Fibroblast of skin of abdomen (primary cell): ENCODE data around the gene RAB3B.
A peak's percentile ranks its signal among the peaks of the same experiment; 100 is the strongest.
"Not testable (repeated sequence)": the region's sequence is repeated elsewhere in the genome, so short reads cannot be mapped to it uniquely, and the experiment has no call there.

Experiments
- DNase-seq: peaks from one replicate; pipeline ENCODE4 v3.0.0-alpha.2; 2013

The RAB3B gene

DNA sequence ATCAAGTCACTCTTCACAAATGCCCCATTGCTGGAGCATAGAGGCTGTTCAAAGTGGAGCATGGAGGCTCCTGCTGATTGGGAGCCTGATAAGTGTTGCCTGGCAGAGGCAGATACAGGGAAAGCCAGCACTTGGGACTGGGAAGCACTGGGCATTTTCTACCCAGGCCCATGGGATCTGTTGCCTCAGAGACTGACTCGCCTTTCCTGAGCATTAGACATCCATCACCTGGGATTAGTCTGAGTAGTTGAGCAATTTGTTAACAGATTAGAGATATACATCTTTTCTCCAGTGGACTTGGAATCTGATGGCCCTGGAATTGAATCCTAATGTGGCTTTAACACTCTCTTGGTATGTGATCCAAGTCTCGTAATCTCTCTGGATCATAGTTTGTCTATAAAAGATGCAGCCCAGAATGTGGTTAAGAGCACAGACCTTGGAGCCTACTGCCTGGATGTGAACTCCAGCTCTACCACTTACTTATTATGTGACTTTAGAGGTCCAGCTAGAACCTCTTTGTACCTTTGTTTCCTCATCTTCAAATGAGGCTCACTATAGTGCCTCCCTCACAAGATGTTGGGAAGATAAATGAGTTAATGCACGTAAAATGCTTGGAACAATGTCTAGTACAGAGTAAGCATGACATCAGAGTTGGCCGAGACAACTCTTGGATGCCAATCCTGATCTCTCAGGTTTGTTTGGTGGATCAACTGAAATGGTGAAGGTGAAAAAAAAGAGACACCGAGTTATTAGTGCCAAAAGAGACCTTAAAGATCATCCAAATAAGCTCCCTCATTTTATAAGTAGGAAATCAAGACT, 73.7 kb downstream of the RAB3B start:
- peak; percentile 74 for DNase-seq

- no peak for DNase-seq
Measured at GRCh38 chr1:51915951-51916350, 74.5 kb downstream of the RAB3B start.

DNA sequence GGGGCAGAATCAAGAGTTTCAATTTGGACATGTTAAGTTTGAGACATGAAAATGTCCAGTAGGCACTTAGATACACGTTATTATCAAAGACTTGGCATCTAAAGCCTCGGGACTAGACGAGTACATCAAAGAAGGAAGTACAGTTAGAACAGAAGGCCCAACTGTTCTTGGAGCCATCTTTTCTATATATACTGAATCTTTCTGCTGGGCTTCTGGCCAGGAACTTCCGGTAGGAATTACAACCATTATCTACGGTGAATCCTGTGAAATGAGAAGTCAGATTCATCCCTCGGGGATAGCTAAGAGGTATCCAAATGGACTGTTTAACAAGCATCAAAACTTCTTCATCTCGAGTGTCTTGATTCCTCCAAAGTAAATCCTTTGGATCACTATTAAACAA, 77.6 kb downstream of the RAB3B start:
- no peak for DNase-seq

- no peak for DNase-seq
Measured at GRCh38 chr1:51910221-51911000, 80.1 kb downstream of the RAB3B start.

GRCh38 chr1:51908499-51908898, 82.0 kb downstream of the RAB3B start:
- DNase-seq = no peak

- no peak for DNase-seq
Measured at GRCh38 chr1:51907079-51907702, 83.3 kb downstream of the RAB3B start.

GRCh38 chr1:51906306-51907078, 84.0 kb downstream of the RAB3B start:
- peak; percentile 56 for DNase-seq

- DNase-seq = no peak
Measured at GRCh38 chr1:51902456-51902855, 88.0 kb downstream of the RAB3B start.

DNA sequence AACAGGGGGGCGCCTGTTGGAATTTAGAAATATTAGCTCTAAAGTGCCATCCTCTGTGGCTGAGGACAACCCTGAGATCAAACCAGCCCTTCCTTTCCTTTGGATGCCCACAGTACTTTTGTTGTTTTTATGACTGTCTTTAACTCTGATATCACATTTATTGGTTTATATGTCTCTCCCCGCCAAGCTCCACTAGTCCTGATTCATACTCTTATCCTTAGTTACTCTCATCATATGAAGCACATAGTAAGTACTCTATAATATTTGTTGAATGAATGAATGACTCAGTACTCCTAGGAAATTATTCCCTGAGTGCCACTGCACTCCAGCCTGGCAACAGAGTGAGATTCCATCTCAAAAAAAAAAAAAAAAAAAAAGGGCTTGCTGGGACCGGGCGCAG, 89.3 kb downstream of the RAB3B start:
- DNase-seq = no peak

- DNase-seq = no peak
Measured at GRCh38 chr1:51899022-51899421, 91.5 kb downstream of the RAB3B start.

GRCh38 chr1:51898090-51898734, 92.3 kb downstream of the RAB3B start:
- DNase-seq = peak; percentile 98

DNA sequence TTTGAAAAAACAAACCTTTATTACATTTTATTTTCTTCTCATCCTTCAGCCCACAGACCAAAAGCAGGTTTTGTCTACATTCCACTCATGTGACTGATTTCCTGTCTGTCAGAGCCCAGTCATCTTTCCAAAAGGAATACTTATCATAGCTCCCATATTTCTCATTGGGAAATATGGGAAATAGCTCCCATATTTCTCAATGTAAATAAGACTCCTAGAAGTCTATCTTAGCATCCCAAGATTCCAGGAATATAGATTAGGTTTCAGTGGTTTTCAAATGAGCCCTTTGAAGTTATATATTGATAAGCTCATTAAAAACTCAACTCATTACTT, 92.8 kb downstream of the RAB3B start:
- DNase-seq = peak; percentile 97

DNA sequence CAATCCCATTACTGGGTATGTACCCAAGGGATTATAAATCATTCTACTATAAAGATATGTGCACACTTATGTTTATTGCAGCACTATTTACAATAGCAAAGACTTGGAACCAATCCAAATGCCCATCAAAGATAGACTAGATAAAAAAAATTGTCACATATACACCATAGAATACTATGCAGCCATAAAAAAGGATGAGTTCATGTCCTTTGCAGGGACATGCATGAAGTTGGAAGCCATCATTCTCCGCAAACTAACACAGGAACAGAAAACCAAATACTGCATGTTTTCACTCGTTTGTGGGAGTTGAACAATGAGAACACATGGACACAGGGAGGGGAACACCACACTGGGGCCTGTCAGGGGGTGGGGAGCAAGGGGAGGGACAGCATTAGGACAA, 95.8 kb downstream of the RAB3B start:
- not testable (repeated sequence) for DNase-seq

DNA sequence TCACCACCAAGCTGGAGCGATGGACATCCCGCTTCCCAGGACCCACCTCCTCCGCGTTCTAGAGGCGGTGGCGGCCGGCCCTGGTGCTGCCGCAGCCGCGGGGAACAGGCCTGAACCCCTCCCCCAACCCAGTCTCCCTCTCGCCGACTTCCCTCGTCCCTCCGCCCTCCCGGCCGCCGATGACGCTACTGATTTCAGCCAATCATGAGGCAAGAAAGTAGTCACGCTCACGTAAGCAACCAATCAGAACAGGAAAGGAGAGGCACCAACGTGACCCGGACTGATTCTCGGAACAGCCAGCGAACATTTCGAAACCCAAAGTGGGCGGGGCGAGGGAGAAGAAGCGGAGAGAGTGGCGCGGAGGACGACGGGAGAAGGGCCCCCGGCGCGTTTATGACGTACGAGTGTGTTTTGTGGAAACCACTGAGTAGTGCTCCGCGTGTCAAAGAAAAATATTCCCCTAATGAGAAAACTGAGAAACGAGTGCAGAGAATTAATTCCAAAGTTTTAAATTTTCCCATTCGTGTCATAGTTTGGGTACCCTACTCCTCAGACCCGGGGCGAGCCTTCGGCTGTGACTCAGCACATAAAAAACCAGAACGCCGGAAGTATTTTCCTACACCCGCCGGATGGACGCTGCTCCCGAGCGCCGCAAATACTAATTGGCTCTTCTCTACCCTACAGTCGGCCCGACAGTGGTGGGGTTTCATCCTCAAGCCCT, 111.7 kb downstream of the RAB3B start, which contains the start of gene NRDC:
NRDC (minus strand) TSS at position 112 of the 721 bp plus-strand sequence. CDS start 112 bp downstream, outside the sequence.
- DNase-seq = peak; percentile 100

DNA sequence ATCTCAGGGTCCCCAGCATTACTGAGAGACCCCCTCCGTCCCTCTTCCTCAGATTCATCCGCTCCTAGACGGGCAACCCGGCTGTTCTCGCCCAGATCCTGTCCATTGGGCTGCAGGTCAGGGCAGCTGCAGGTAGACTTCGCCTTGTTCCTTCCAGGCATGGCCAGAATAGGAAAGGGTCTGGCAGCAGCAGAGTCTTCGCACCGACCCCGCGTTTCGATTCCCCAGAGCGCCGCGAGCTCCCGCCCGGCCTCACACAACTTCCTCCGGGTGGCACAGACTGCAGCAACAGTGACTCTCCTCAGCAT, 112.2 kb downstream of the RAB3B start:
- DNase-seq = no peak

DNA sequence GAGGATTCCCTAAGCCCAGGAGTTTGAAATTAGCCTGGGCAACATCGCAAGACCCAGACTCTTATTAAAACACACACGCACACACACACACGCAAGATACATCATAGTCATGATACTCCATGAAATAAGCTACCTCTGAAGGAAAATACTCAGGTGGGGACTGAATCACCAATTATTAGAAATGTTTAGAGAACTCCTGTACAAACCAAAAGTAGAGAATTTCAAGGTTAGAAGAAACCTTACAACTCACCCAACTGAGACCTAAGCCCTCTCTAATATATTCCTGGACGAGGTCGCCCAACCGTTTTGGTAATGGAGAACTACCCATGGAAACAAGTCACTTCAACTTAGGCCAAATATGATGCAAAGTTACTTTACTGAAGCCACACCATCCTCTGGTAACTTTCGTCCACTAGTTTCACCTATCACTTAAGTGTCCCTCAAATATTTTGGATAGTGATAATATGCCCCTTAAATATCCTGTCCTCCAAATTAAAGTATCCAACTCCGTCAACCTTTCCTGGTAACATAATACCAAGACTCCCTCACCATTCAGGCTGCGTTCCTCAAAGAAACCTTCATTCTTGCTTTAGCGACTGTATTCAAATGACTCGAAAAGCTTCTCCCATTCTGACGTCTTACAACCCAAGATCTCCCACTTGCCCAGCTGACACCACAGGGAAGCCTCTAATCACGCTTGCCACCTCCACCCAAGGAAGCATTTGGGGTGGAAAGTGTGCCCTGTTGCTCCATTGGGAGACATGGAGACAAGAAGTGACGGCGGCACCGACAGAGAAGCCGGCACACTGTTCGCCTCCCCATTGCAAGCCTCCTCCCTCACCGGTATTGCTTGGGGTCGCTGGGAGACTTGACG, 112.8 kb downstream of the RAB3B start:
- peak; percentile 5 for DNase-seq

DNA sequence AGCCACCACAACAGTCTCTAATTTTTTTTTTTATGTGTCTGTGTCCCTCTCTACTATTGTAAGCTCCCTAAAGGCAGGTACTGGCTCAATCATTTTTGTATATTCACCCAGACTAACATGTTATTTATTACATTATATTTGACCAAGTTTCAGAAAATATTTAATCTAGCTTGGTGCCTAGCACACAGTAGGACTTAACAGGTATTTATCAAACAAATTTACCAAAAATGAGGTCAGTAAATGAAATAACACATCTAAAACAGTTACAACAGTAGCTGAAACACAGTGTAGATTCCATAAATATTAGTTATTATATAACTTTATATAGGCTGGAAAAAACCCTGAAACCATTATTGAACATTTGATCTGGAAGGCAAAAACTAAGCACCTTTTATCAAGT, 114.7 kb downstream of the RAB3B start:
- no peak for DNase-seq

GRCh38 chr1:51875291-51875772, 115.2 kb downstream of the RAB3B start:
- no peak for DNase-seq

DNA sequence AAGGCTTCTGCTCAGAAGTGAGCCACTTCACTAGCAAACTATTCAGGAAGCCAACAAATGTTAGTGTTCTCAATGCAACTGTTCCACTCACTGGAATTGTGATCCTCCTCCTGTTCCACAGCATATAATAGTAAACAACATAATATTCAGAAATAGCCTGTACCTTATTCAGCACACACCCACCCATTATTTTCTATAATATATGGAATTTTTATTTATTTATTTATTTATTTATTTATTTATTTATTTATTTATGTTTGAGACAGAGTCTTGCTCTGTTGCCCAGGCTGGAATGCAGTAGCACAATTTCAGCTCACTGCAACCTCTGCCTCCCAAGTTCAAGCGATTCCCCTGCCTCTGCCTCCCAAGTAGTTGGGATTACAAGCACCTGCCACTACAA, 117.2 kb downstream of the RAB3B start:
- DNase-seq = not testable (repeated sequence)

- no peak for DNase-seq
Measured at GRCh38 chr1:51871351-51871975, 119.0 kb downstream of the RAB3B start.
